Adrenal gland (tissue), 12 donors: ENCODE measurements around the gene CDK14. TPM values are rescaled to one million over a fixed set of nuclear protein-coding genes. Genes with fewer than 3 reads are reported as not detected.

Experiments
- DNase-seq, 7 donors: peaks; one replicate each; pipeline ENCODE4 v3.0.0-alpha.2; 2019 to 2020
- H3K27ac ChIP-seq, 5 donors: fragments of 200-600 bp; sonication (generic) in 4 of 5; 1 replicate in 3 of 5; 2 replicates in 2 of 5; pipeline versions ENCODE4 v1.5.1 to v1.8.0; 2016 to 2020; ENCODE audit warnings: mild to moderate bottlenecking in 1 of 5
- H3K27me3 ChIP-seq: fragments of 200-600 bp; 2 replicates; pipeline ENCODE4 v1.8.0; 2021
- H3K36me3 ChIP-seq, 2 donors: fragments of 200-600 bp; replicated peaks in 1 of 2; 1 replicate in 1 of 2; 2 replicates in 1 of 2; pipeline versions ENCODE4 v1.5.1 to v1.8.0; 2018 to 2022
- H3K4me1 ChIP-seq, 2 donors: fragments of 200-600 bp; replicated peaks in 1 of 2; 1 replicate in 1 of 2; 2 replicates in 1 of 2; pipeline versions ENCODE4 v1.5.1 to v1.8.0; 2018 to 2021
- H3K4me3 ChIP-seq, 4 donors: fragments of 200-600 bp; sonication (generic) in 3 of 4; one replicate each; pipeline ENCODE4 v1.5.1; 2016 to 2018
- H3K9me3 ChIP-seq, 3 donors: fragments of 200-600 bp; sonication (generic) in 1 of 3; replicated peaks in 1 of 3; 1 replicate in 2 of 3; 2 replicates in 1 of 3; pipeline versions ENCODE4 v1.5.1 to v1.8.0; 2016 to 2021
- CTCF ChIP-seq, 6 experiments: fragments of 450-650 bp in 4 of 6; fragments of 200-600 bp in 2 of 6; sonication (generic) in 1 of 6; IDR thresholded peaks; 1 replicate in 5 of 6; 2 replicates in 1 of 6; pipeline versions ENCODE4 v1.5.1 to v1.8.0; 2016 to 2021; ENCODE audit warnings: antibody characterized with exemption in 6 of 6, mild to moderate bottlenecking in 2 of 6, moderate library complexity in 1 of 6
- POLR2A ChIP-seq, 2 donors: fragments of 450-650 bp; IDR thresholded peaks; one replicate each; pipeline ENCODE4 v1.6.1; 2017; ENCODE audit warnings: antibody characterized with exemption in 2 of 2, mild to moderate bottlenecking in 2 of 2, moderate library complexity in 1 of 2
- WGBS, 4 donors: extraction: QIAGEN DNeasy Blood & Tissue Kit in 2 of 4; methylation state at CpG; one replicate each; pipeline versions ENCODE4 v1.1.5 to v1.1.7; 2013 to 2017; 5-methylcytosine and 5-hydroxymethylcytosine counted together
- intact Hi-C, 2 donors: fragments of 100-400 bp; cut with DNase I; formaldehyde crosslinking; loops; one replicate each; pipeline versions ENCODE4 v1.14.1 to v1.15.0; 2022 to 2023
- polyA plus RNA-seq, 3 donors: library from polyadenylated mRNA; stranded (reverse); fragments of 200-250 nt in 2 of 3; fragments of 350-450 nt in 1 of 3; fragmentation: Illumina TruSeq in 1 of 3; extraction: RNeasy Lipid Tissue Mini Kit (QIAGEN cat#74804) in 1 of 3; gene quantifications; one replicate each; pipeline ENCODE4 v1.2.3, GENCODE V29; 2013 to 2014
- total RNA-seq, 9 donors: library from RNA; depleted of rRNA in 4 of 9; stranded (reverse); fragments of >200 nt in 4 of 9; fragments of 120-200 nt in 1 of 9; fragmentation: NEBNext Ultra II Directional in 1 of 9; extraction: Animal tissue kit (Norgen Biotek cat#: 25700) in 1 of 9; gene quantifications; one replicate each; pipeline versions ENCODE4 v1.1.0 to v1.2.4, GENCODE V29; 2013 to 2023
- donor health status: healthy with polysubstance abuse.
- donor health status: Bipolar disorder and iron deficiency.
- donor health status: DM: yes; HTN: yes; CAD: no.
- donor health status: DM: no; HTN: no; CAD: no.
- donor health status: DM: no; HTN: no; CAD: no.
- donor health status: DM: yes; HTN: yes; CAD: no.

CDK14 gene
- total and polyA plus RNA-seq, 12 donors, result 1.9 to 14.5 (median 7.6) TPM

GRCh38 chr7:90877201-90877600, 281.1 kb downstream of the CDK14 start:
- Histone ChIP-seq H3K27me3 (no peaks in the 10 kb centered on the region), H3K4me1 (no peaks in the 10 kb centered on the region), H3K27ac (no peak overlapping the region), H3K4me3 (no peak overlapping the region), H3K36me3 (no peaks in the 10 kb centered on the region), H3K9me3 (no peaks in the 10 kb centered on the region)
- DNase-seq, result no peak
- no peak for TF ChIP-seq POLR2A (IDR thresholded peaks at IDR 0.05)
- intact Hi-C loops, result no loop called here
- 42 to 45% (median 44%) methylated on average over 2 of the region's 2 CpGs for WGBS, 4 donors

GRCh38 chr7:90879924-90880323, 283.8 kb downstream of the CDK14 start:
- no peaks in the 10 kb centered on the region for H3K27me3 ChIP-seq
- DNase-seq, result no peak
- whole genome bisulfite sequencing, 4 donors, result 88 to 100% (median 93%) methylated on average over 3 of the region's 3 CpGs
- TF ChIP-seq POLR2A (IDR thresholded peaks at IDR 0.05), result no peak
- no peak for TF ChIP-seq CTCF (IDR thresholded peaks at IDR 0.05)
- no peaks in the 10 kb centered on the region for H3K36me3 ChIP-seq
- H3K9me3 ChIP-seq, result no peaks in the 10 kb centered on the region
- H3K27ac ChIP-seq, result no peak overlapping the region
- intact Hi-C loops, result no loop called here
- H3K4me1 ChIP-seq, result no peaks in the 10 kb centered on the region
- no peak overlapping the region for H3K4me3 ChIP-seq

- TF ChIP-seq POLR2A (IDR thresholded peaks at IDR 0.05) (no peak), CTCF (IDR thresholded peaks at IDR 0.05) (no peak)
- 69 to 84% (median 78%) methylated on average over 2 of the region's 2 CpGs for WGBS, 4 donors
- no peaks in the 10 kb centered on the region for H3K9me3 ChIP-seq
- DNase-seq, result no peak
- H3K27me3 ChIP-seq, result no peaks in the 10 kb centered on the region
- no peak overlapping the region for H3K4me3 ChIP-seq
- peaks cover 0 to 7% of the 10 kb centered on the region in 2 donors for H3K4me1 ChIP-seq
- H3K36me3 ChIP-seq, result no peaks in the 10 kb centered on the region
- intact Hi-C loops, result no loop called here
- no peak overlapping the region for H3K27ac ChIP-seq
Observed at GRCh38 chr7:90886416-90886815, 290.3 kb downstream of the CDK14 start.

- TF ChIP-seq POLR2A (IDR thresholded peaks at IDR 0.05), result no peak
- no peak for TF ChIP-seq CTCF (IDR thresholded peaks at IDR 0.05)
- WGBS, 4 donors, result 67 to 78% (median 71%) methylated on average over 2 of the region's 2 CpGs
Observed at GRCh38 chr7:90889210-90889609, 293.1 kb downstream of the CDK14 start.

GRCh38 chr7:90889644-90890043, 293.5 kb downstream of the CDK14 start:
- Histone ChIP-seq H3K4me1 (peaks cover 0 to 7% of the 10 kb centered on the region in 2 donors), H3K27me3 (no peaks in the 10 kb centered on the region), H3K9me3 (no peaks in the 10 kb centered on the region), H3K27ac (no peak overlapping the region), H3K36me3 (no peaks in the 10 kb centered on the region), H3K4me3 (no peak overlapping the region)
- 87 to 95% (median 91%) methylated on average over 1 of the region's 1 CpG for whole genome bisulfite sequencing, 4 donors
- intact Hi-C loops, result no loop called here
- no peak for DNase-seq
- TF ChIP-seq CTCF (IDR thresholded peaks at IDR 0.05) (no peak), POLR2A (IDR thresholded peaks at IDR 0.05) (no peak)

More at GRCh38 chr7:90889210-90889609, 293.1 kb downstream of the CDK14 start:
- Histone ChIP-seq H3K27ac (no peak overlapping the region), H3K9me3 (no peaks in the 10 kb centered on the region), H3K36me3 (no peaks in the 10 kb centered on the region), H3K4me3 (no peak overlapping the region), H3K27me3 (no peaks in the 10 kb centered on the region), H3K4me1 (peaks cover 0 to 7% of the 10 kb centered on the region in 2 donors)
- intact Hi-C loops, result no loop called here
- no peak for DNase-seq
